CD4-positive, alpha-beta T cell treated with Interleukin-6 for 4 hours (primary cell): ENCODE data around the gene OR2AE1.

Experiments used
- DNase-seq: peaks from one replicate; pipeline ENCODE4 v3.0.0-alpha.2; 2020; ENCODE audit warnings: mixed read lengths

The OR2AE1 gene

DNA sequence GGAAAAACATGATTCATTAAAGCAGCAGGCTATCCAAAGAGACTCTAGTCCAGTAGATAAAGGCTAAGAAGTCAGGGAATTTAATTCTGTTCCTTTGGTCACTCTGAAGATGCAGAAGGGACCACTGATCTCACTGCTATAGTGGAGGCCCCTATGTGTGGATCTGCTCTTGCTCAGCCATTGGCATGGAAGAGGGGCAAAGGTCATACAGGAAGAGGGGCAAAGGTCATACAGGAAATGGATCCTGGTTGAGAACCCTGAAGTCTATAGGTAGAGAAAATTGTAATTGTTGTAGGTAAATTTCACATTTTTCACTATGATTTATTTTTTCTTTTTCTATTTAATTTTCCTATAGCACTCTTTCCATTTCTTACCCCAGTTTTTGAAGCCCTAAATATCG, 21.6 kb downstream of the OR2AE1 start:
- no peak for DNase-seq

DNA sequence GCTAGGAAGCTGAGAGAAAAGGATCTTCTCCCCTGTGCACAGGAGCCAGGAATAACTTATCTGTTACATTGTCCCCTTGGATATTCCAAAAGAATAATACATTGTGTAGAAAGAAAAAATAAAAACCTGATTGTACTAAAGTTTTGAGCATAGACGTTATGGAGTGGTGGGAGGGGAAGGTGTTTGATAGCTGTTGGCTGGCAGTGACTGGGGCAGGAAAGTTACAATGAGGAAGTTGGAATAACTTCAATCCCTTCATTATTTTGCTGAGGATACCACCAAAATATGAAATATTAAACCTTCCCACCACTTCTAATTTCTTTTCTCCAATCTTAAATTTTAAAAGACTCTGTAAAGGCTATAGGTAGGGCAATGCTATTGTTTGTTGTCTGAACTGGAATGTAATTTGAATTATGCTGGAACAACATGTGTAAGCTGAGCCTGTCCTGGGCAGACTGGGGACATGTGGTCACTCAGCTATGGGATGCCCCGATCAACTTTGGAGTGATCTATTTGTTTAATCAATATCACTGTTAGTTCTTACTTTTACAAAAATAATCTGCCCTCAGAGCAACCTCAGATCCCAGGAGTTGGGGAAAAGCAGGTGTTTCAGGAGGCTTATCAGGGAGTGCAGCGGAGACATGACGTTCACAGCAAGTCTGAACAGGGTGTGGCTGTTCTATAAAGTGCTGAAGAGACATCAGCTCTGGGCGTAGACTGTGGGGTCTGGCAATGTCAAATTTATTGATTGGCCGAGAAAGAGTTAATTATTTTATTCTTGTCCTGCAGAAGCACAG, 28.2 kb downstream of the OR2AE1 start:
- DNase-seq: no peak

DNA sequence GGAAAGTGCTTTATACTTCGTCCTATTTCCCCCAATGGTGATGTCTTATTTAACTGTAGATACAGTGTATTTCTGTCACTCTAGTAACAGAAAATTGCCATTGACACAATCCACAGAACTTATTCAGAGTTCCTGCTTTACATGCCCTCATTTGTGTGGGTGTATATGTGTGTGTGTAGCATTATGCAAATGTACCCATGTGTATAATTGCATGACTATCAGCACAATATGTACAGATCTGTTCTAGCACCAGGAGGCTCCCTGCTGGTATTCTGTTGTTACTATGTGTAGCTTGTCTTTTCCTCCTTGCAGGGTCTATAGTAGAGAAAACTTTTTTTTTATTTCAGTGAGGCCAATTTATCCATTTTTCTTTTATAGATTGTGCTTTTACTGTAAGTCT, 32.5 kb downstream of the OR2AE1 start:
- DNase-seq: no peak

DNA sequence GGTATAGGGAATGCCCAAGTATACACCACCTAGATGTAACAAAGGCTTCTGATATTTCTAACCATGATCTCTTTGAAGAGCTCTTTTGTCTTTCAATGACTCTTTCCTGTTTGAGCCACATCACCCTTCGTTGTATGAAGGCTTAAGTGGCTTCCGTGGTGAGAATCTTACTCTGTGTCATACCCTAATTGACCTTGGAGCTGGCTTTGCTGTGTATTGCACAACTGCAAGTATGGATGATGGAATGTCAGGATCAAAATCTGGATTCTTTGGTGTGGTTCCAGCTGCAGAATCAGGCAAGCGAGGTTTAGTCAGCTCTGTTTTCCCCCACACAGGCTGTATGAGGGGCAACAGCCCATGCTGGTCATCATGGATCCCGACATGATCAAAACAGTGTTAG, 33.0 kb downstream of the OR2AE1 start:
- DNase-seq: no peak

DNA sequence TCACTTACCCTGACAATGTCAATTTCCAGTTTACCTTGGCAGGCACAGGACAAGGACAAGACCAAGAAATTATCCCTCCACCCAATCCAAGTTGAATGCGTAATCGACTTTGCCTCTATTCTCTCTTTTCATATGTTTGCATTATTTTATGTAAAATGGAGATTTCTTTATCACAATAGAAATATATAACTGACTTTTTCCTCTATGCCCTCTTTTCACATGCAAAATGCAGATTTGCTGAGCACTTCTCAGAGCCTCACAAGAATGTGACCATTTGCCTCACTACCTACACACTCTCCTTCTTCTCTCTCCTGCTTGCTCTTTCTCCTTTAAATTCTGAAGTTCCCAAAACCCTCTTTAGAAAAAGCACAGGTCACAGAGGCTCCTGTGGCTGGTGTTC, 33.9 kb downstream of the OR2AE1 start:
- DNase-seq: no peak

DNA sequence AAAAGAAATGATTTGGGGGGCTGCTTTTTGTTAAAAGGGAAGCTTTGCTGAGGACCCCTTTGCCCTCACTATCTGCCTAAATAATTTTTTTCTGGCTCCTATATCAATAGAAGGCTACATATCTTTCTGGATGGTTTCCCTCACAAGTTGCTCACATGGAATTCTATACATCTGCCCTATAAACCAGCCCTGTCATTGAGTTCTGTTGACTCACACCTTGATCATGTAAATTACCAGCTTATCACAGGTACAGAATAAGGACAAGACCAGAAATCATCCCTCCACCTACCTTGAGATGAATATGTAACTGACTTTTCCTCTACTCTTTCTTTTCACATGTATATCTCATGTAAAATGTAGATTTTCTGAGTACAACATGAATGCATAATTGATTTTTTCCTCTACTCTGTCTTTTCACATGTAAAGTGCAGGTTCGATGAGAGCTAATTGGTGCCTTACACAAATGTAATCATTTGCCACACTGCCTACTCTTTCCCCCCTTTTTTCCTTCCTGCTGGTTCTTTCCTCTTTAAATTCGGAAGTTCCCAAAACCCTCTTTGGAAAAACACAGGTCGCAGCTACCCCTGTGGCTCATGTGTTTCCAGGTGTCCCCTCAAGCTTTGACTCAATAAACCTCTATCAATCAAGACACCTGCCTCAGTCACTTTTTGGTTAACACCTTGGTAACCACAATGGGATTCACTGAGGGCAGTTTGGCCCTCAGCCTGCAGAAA, 36.5 kb downstream of the OR2AE1 start:
- no peak for DNase-seq

DNA sequence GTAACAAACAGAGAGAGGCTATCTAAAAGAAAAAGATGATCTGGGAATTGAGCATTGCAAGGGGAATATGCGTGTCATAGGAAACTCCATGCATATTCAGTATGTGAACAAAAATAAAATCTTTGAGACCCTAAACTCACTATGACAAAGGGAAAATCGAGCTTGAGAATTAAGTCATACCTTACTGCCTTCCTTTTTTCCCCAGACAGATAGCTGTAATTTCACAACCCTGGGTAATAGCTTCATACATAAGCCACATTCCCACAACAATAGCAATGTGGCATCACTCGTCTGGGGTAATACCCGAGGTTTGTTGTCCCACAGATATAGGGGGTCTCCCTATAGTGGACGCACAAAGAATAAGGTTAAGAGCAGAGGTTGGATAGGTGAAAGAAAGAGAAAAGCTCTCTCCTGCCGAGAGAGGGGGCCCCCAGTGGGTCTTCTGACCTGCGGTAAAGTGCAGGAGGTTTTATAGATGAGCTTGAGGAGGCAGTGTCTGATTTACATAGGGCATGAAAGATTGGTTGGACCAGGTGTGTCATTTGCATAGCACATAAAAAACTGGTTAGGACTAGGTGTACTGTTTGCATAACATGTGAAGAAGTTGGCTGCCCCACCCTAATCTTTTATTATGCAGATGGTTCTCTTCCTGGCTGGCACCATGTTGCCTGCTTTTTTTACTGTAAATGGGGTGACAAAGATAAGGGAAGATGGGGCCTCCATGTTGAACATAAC, 37.4 kb downstream of the OR2AE1 start:
- DNase-seq: no peak

DNA sequence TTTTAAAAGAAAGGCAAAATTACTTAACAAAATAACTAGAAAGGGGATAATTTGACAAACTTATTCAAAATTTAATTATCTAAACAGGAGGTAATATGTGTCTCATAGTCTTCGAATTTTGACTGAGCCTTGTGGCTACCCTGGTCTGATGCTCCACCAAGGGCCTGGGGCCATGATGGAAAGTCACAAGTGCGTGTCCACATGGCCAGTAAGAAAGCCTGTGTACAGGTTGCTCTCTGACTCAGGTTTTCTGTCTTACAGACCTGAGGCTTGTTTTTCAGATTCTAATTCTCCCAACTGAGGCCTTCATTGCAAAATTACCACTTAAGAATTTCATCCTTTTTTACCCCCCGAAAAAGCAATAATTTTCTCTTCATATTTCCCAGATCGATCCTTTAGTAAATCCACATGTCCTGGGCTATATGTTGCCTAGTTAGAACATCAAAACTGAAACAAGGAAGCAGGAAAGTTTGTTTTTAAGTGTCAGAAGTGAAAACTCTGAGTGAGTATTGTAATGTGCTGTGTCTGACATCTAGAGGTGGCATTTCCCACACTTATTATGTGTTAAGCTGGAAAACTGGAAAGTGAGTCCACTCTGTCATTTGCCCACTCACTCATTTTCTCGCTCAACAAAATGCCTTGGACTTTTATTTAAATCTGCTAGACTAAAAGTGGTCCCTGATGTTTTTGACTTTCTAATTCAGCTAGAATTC, 39.0 kb downstream of the OR2AE1 start:
- no peak for DNase-seq

DNA sequence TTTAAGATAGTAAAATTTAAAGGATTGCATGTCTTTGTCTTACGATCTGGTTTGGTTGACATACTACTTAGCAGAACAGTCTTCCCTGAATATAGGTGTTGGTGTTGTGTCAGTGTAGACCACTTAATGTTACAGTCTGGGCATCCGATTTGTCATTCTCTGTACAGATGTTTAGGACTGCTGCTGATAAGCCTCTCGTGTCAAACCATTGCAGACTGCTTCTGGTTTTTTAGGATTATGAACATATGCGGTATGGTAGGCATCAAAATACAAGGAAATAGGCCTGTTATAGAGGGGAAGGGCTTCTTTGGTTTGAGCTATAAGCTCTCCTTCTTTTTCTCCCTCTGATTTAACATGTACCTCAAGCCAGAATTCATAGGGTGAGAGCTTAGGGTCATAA, 41.6 kb downstream of the OR2AE1 start:
- no peak for DNase-seq

DNA sequence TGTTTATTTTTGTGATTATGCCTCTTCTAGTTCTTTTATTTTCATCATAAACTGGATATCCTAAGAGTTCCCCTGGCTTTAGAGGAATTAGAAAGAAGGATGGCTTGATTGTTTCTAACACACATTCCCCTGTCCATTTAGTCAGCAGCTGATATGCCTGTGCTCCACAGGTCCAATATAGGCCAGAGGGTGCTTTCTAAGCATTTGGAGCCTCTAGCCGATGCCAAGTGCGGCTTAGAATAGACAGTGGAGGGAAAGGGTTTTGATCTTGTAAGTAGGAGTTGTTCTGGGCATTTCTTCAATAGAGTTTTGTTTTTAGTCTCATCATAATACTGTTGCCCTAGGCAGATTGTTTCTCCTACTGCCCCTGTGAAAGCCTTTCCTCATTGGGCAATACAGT, 42.5 kb downstream of the OR2AE1 start:
- no peak for DNase-seq

DNA sequence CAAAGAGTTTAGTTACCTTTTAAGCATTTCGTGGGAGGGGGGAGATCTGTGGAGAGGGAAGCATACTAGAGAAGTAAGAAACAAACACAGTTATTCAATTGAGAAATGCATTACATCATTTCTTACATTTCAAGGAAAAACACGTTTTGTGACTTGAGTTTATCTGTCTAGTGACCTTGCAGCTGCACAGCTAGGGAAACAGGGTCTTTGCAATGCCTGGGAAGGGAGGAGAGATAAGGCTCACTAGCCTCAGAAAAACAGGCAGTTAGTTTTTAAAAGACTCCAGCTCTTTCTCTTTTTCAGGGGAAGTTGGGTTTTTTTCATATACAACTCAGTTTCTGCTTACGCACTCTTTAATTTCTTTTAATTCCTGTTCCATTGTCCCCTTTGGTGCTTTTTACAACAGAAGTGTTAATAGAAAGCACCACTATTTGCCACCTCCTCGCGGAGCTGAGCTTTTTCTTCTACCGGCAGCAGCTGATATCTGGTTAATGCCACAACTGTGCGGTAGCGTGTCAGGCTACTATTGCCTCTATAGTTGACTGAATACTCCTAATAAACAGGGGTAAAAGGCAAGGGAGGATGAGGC, 43.5 kb downstream of the OR2AE1 start:
- no peak for DNase-seq

DNA sequence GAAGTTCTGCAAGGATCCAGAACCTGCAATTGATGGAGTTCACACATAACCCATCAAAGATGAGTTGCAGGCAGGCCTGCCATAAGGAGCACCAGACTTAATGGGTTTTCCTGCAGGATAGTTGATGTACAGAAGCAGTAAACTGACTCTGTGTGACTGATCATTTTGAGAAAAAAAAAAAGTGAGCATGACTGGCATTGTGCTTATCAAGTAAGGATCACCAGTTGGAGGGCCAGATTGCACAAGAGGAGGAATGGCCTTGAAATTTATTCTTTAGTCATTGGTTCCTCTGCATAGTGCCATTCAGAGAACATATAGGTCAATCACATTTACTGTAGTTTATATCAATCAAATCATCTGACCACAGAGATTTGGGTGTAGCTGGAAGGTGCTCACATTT, 45.2 kb downstream of the OR2AE1 start:
- DNase-seq: no peak

DNA sequence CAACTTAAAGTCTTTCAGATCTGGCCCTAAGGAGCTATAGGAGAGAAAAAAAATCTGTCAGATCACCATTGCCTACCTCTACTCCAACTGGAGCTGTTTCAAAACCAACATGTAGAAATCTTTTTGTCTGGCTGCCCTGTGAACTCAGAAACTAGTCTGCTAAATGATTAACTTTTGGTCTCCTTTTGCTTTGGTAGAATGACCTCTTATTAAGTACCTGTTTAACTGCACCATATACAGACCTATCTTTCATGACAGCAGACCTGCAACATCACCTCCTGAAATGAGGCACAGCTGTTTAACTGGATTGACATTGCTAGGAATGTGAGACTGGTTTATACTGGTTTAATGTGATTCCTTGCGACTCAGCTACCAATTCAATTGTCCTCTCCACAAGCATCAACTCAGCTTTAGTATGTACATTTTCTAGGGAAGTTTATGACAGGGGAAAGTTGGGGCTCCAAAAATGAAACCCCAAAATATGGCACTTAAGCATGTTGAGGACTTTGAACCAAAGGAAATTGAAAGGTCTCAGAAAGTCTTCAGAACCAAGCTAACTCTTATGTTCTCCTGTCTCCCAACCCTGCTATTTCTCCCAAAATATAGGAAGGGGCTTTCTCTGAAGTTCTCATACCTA, 47.2 kb downstream of the OR2AE1 start:
- DNase-seq: no peak

DNA sequence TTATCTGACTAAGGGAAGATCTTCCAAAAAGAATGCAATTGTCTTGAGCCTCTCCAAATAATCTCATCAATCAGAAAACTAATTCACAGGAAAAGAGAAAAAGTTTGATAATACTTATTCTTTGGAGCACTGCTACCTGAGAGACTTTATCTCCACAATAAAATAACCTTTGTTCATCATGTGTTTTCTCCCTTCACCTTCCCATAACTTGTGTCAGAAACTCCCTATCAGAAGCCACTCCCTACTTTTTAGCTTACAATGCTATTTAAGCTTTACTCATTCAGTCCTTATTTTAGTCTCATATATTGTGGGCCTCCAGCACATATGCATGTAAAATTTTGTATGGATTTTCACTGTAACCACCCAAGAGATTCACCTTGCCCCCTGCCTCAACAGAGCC, 48.0 kb downstream of the OR2AE1 start:
- no peak for DNase-seq

DNA sequence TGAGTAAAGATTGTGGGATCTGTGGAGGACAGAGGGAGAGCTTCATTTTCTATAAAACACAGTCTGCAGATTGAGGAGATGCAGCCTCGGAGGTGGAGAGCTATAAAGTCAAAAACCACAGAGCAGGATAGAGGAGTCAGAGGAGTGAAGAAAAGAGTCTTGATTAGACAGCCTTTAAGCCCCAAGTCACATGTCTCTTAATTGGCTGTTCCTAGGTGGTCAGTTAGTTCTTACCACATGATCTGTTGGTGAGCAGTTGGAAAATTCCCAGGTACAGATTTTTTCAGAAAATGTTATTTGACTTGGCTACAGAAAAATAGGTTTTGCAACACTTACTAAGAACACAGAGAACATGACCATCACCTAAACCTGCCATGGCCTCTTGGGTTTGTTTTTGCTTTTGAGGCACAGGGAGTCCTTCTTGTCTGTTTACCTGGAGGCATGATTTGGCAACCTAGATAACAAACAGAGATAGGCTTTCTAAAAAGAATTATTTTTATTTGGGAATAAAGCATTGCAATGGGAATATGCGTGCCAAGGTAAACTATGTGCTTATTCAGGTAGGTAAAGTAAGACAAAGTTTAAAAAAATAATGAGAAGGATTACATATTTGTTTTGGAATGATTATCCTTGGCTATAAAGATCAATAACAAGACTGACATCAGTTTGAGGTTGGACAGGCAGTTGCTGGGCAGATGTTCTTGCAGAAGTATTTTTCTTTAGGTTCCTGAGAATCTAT, 49.6 kb downstream of the OR2AE1 start:
- no peak for DNase-seq
